ENCODE measurements around the gene SNCAIP. TPM values are rescaled to one million over a fixed set of nuclear protein-coding genes. Genes with fewer than 3 reads are reported as not detected.

The SNCAIP gene
- total RNA-seq, 2 donors from 2014 or later, result 5.1 to 8.2 TPM

GRCh38 chr5:122283592-122283991, 28.4 kb upstream of the SNCAIP start:
- 95% methylated on average over 3 of the region's 3 CpGs for WGBS

GRCh38 chr5:122286541-122286940, 25.5 kb upstream of the SNCAIP start:
- DNase-seq (ENCODE audit: low spot score), result no peak
- H3K4me1 ChIP-seq (replicated peaks), result no peaks in the 10 kb centered on the region
- 84% methylated on average over 4 of the region's 4 CpGs for WGBS
- H3K27me3 ChIP-seq (replicated peaks; ENCODE audit: insufficient read depth), result no peaks in the 10 kb centered on the region
- H3K36me3 ChIP-seq, result no peaks in the 10 kb centered on the region
- intact Hi-C loops (cut with DNase I), result no loop called here
- no peak overlapping the region for H3K27ac ChIP-seq
- no peaks in the 10 kb centered on the region for H3K9me3 ChIP-seq
- TF ChIP-seq POLR2A (IDR thresholded peaks at IDR 0.05) (no peak), POLR2AphosphoS5 (IDR thresholded peaks at IDR 0.05) (no peak)
- TF ChIP-seq, protein P1, sequence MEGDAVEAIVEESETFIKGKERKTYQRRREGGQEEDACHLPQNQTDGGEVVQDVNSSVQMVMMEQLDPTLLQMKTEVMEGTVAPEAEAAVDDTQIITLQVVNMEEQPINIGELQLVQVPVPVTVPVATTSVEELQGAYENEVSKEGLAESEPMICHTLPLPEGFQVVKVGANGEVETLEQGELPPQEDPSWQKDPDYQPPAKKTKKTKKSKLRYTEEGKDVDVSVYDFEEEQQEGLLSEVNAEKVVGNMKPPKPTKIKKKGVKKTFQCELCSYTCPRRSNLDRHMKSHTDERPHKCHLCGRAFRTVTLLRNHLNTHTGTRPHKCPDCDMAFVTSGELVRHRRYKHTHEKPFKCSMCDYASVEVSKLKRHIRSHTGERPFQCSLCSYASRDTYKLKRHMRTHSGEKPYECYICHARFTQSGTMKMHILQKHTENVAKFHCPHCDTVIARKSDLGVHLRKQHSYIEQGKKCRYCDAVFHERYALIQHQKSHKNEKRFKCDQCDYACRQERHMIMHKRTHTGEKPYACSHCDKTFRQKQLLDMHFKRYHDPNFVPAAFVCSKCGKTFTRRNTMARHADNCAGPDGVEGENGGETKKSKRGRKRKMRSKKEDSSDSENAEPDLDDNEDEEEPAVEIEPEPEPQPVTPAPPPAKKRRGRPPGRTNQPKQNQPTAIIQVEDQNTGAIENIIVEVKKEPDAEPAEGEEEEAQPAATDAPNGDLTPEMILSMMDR (IDR thresholded peaks at IDR 0.05), result no peak
- H3K4me3 ChIP-seq, result no peak overlapping the region

More at GRCh38 chr5:122283592-122283991, 28.4 kb upstream of the SNCAIP start:
- Histone ChIP-seq H3K27me3 (replicated peaks; ENCODE audit: insufficient read depth) (no peaks in the 10 kb centered on the region), H3K4me3 (no peak overlapping the region), H3K27ac (no peak overlapping the region), H3K9me3 (no peaks in the 10 kb centered on the region), H3K4me1 (replicated peaks) (no peaks in the 10 kb centered on the region), H3K36me3 (no peaks in the 10 kb centered on the region)
- DNase-seq (ENCODE audit: low spot score), result no peak
- intact Hi-C loops (cut with DNase I), result no loop called here
- TF ChIP-seq POLR2A (IDR thresholded peaks at IDR 0.05), result no peak
- TF ChIP-seq POLR2AphosphoS5 (IDR thresholded peaks at IDR 0.05), result no peak
- TF ChIP-seq, protein P1 (IDR thresholded peaks at IDR 0.05), result no peak

- WGBS, result 81% methylated on average over 3 of the region's 3 CpGs
- H3K9me3 ChIP-seq, result no peaks in the 10 kb centered on the region
These were observed 24.9 kb upstream of the SNCAIP start for GRCh38 chr5:122287101-122287500.

DNA sequence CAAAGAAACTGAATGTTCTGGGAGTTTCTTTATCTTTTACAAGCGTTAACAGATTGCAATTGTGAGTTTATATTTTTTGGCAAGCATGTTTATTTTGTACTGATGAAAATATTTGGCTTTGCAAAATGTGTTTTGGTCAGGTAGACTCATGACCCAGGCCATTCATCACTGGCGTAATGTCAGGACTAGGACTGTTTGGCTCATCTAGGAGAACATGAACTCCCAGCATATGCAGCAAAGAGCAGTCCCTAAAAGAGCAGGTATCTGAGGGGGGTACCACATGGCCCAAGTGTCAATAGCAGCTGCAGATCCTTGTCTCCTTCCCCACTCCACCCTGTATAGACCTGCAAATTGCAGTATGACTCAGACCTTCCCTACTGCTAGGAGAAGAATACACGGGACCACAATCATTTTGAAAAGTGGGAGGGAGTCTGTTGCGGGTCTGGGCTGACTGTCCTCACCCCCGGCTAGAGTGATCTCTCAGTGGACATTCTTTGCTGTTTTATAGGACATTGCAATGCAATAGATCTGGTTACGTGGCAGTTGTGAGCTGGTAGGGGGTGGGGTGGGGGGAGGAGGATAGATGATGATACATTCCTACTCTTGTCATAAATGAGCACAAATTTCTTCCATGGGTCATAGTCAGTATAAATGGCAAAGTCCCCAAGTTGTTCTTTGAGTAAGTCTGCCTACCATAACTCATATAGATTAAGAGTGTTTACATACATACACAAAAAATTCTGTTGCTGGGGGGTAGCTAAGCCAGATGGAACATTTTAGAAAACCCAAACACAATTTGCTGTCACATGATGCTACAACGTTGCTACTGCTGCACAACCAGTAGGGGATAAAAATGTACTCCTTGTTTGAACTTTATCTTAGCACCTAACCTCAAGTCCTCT, 20.8 kb upstream of the SNCAIP start:
- 54% methylated on average over 7 of the region's 7 CpGs for WGBS
- H3K27me3 ChIP-seq (replicated peaks; ENCODE audit: insufficient read depth), result no peaks in the 10 kb centered on the region
- DNase-seq (ENCODE audit: low spot score), result no peak
- H3K4me1 ChIP-seq (replicated peaks), result no peaks in the 10 kb centered on the region
- H3K36me3 ChIP-seq, result no peaks in the 10 kb centered on the region
- no peak for TF ChIP-seq POLR2A (IDR thresholded peaks at IDR 0.05)
- no peak overlapping the region for H3K4me3 ChIP-seq
- no peaks in the 10 kb centered on the region for H3K9me3 ChIP-seq
- intact Hi-C loops (cut with DNase I), result no loop called here
- no peak overlapping the region for H3K27ac ChIP-seq

More at GRCh38 chr5:122287101-122287500, 24.9 kb upstream of the SNCAIP start:
- TF ChIP-seq POLR2AphosphoS5 (IDR thresholded peaks at IDR 0.05) (no peak), POLR2A (IDR thresholded peaks at IDR 0.05) (no peak)
- TF ChIP-seq, protein P1 (IDR thresholded peaks at IDR 0.05), result no peak
- H3K27ac ChIP-seq, result no peak overlapping the region
- DNase-seq (ENCODE audit: low spot score), result no peak
- H3K36me3 ChIP-seq, result no peaks in the 10 kb centered on the region
- no peaks in the 10 kb centered on the region for H3K4me1 ChIP-seq (replicated peaks)
- H3K27me3 ChIP-seq (replicated peaks; ENCODE audit: insufficient read depth), result no peaks in the 10 kb centered on the region
- no peak overlapping the region for H3K4me3 ChIP-seq
- intact Hi-C loops (cut with DNase I), result no loop called here

DNA sequence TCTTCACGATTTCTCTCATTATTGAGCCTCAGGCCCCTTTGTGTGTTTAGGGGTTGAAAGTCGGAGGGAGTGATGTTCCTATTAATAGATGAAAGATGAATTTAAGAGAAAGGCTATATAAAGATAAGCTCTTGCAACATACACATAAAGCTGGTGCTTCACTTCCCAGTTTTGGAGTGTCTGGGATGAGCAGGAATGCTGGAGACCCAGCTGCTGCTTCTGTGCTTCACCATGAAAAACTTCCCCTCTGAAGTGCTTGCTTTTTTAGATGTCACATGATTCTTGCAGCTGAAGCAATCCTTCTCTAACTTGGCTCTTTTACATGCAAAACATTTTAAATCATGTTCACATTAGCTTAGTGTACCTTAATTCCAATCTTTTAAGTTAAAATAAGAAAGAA, 19.7 kb upstream of the SNCAIP start:
- 42% methylated on average over 2 of the region's 2 CpGs for WGBS
- Histone ChIP-seq H3K27me3 (replicated peaks; ENCODE audit: insufficient read depth) (no peaks in the 10 kb centered on the region), H3K27ac (no peak overlapping the region), H3K36me3 (no peaks in the 10 kb centered on the region), H3K9me3 (no peaks in the 10 kb centered on the region), H3K4me1 (replicated peaks) (no peaks in the 10 kb centered on the region), H3K4me3 (no peak overlapping the region)
- intact Hi-C loops (cut with DNase I), result no loop called here
- TF ChIP-seq, protein P1 (IDR thresholded peaks at IDR 0.05), result no peak
- TF ChIP-seq POLR2AphosphoS5 (IDR thresholded peaks at IDR 0.05) (peak; percentile 6), POLR2A (IDR thresholded peaks at IDR 0.05) (no peak)
- DNase-seq (ENCODE audit: low spot score), result no peak

Data from prostate gland (tissue), 2 donors.